Esophagus squamous epithelium (tissue), 4 donors: Measurements from ENCODE around the gene CD44.

ENCODE experiments used
- CTCF ChIP-seq, 6 experiments: fragments of 450-650 bp in 4 of 6; fragments of 200-600 bp in 2 of 6; sonication (generic) in 2 of 6; IDR thresholded peaks; one replicate each; pipeline ENCODE4 v1.5.1; 2016 to 2019; ENCODE audit warnings: antibody characterized with exemption in 6 of 6, mild to moderate bottlenecking in 4 of 6, moderate library complexity in 4 of 6
- POLR2A ChIP-seq, 4 donors: fragments of 450-650 bp; IDR thresholded peaks; one replicate each; pipeline ENCODE4 v1.6.1; 2017; ENCODE audit warnings: antibody characterized with exemption in 4 of 4, mild to moderate bottlenecking in 4 of 4, moderate library complexity in 3 of 4

- TF ChIP-seq POLR2A (IDR thresholded peaks at IDR 0.05) (no peak), CTCF (IDR thresholded peaks at IDR 0.05) (no peak)
Observed at GRCh38 chr11:35096723-35097122, 42.2 kb upstream of the CD44 start.
